Left colon (tissue), 2 donors: Measurements from ENCODE around the gene DOLPP1. TPM values are rescaled to one million over a fixed set of nuclear protein-coding genes. Genes with fewer than 3 reads are reported as not detected.
"Not testable (repeated sequence)": the region's sequence is repeated elsewhere in the genome, so short reads cannot be mapped to it uniquely, and the experiment has no call there.

ENCODE experiments used
- ATAC-seq: fragments of 200-7000 bp; cut with Tn5 transposase; one replicate; pipeline ENCODE4 v1.9.1; 2020; ENCODE audit warnings: mild to moderate bottlenecking, moderate library complexity
- DNase-seq, 2 donors: peaks; one replicate each; pipeline ENCODE4 v3.0.0-alpha.2; 2020
- intact Hi-C, 2 donors: fragments of 100-400 bp; cut with DNase I in 1 of 2; cut with micrococcal nuclease in 1 of 2; formaldehyde crosslinking; loops; one replicate each; pipeline versions ENCODE4 v1.11.2 to v1.14.0; 2022; cut with DNase I, micrococcal nuclease
- long read RNA-seq: library from polyadenylated mRNA; unstranded; transcript quantifications from one replicate; pipeline ENCODE4 v2.0.0, GENCODE V29; 2021
- total RNA-seq, 2 donors: library from RNA; stranded (reverse); fragmentation: NEBNext Ultra II Directional; extraction: Animal tissue kit (Norgen Biotek cat#: 25700); gene quantifications; one replicate each; pipeline ENCODE4 v1.2.1, GENCODE V29; 2021
- donor health status: DM: no; HTN: no; CAD: no.
- donor health status: DM: yes; HTN: yes; CAD: no.

The DOLPP1 gene
- 10 to 100 TPM; 44.4 to 53.1 TPM for total RNA-seq
- long read RNA-seq, transcript DOLPP1-202 (8 exons, 2,177 nt) = major isoform, 82 of 110 reads
- long read RNA-seq, partial matches to known transcripts = 18 of 110 reads
- long read RNA-seq, other reads (novel, unspliced or antisense) = 8 of 110 reads

- ATAC-seq (peak; percentile 79), DNase-seq (peak; percentile 98 to 99)
- intact Hi-C loops = no loop called here
Measured at GRCh38 chr9:129080601-129081387, at the start of gene DOLPP1. Gene DOLPP1 (plus strand): TSS chr9:129081111. CDS start chr9:129081132, 21 bp downstream.

- DNase-seq (no peak), ATAC-seq (no peak)
- intact Hi-C loops = no loop called here
Measured at GRCh38 chr9:129031514-129031913, 49.4 kb upstream of the DOLPP1 start.

- ATAC-seq (no peak), DNase-seq (no peak)
- intact Hi-C loops = no loop called here
Measured at GRCh38 chr9:129032541-129033159, 48.3 kb upstream of the DOLPP1 start.

- ATAC-seq = no peak
- no peak for DNase-seq
- intact Hi-C loops = no loop called here
Measured at GRCh38 chr9:129033216-129033615, 47.7 kb upstream of the DOLPP1 start.

DNA sequence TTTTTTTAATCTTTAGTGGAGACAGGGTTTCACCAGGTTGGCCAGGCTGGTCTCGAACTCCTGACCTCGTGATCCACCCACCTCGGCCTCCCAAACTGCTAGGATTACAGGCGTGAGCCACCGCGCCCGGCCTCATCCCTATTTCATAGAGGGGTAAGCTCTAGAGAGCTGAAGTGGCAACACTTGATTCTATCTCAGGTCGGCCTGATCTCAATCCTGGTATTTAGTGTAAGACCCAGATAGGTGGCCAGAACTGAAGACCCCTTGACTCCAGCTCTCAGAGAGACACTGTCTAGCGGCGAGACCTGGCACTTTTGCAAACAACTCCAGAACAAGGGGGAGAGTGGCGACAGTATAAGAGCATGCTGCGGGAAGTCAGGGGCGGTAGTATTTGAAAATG is 45.1 kb upstream of the DOLPP1 start:
- peak; percentile 34 to 47 for DNase-seq
- peak; percentile 18 for ATAC-seq
- intact Hi-C loops = not testable (repeated sequence)

- DNase-seq (peak; percentile 98 to 99), ATAC-seq (peak; percentile 93)
- intact Hi-C loops = no loop called here
Measured at GRCh38 chr9:129036241-129036922, 44.5 kb upstream of the DOLPP1 start, which contains the start of gene MIGA2. Gene MIGA2 (plus strand): TSS chr9:129036626. CDS start chr9:129040595, 3,969 bp downstream.

- intact Hi-C loops = no loop called here
- DNase-seq = no peak
- peak; percentile 24 for ATAC-seq
Measured at GRCh38 chr9:129036923-129037766, 43.8 kb upstream of the DOLPP1 start.

DNA sequence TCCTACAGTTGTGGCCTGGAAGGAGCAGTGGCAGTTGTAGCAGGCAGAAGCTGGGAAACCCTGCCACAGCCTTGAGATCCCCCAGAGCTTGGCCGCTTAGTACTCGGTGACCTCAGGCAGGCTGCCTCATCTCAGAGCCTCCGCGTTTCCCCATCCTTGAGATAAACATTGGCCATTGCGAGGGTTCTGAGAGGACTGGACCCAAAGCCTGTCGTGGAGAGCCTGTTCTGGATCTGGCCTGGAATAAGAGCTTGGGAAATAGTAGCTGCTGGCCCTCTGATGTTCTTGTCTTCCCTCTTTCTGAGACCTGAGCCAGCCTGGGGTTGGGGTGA is 43.2 kb upstream of the DOLPP1 start:
- intact Hi-C loops = no loop called here
- DNase-seq (no peak), ATAC-seq (no peak)

DNA sequence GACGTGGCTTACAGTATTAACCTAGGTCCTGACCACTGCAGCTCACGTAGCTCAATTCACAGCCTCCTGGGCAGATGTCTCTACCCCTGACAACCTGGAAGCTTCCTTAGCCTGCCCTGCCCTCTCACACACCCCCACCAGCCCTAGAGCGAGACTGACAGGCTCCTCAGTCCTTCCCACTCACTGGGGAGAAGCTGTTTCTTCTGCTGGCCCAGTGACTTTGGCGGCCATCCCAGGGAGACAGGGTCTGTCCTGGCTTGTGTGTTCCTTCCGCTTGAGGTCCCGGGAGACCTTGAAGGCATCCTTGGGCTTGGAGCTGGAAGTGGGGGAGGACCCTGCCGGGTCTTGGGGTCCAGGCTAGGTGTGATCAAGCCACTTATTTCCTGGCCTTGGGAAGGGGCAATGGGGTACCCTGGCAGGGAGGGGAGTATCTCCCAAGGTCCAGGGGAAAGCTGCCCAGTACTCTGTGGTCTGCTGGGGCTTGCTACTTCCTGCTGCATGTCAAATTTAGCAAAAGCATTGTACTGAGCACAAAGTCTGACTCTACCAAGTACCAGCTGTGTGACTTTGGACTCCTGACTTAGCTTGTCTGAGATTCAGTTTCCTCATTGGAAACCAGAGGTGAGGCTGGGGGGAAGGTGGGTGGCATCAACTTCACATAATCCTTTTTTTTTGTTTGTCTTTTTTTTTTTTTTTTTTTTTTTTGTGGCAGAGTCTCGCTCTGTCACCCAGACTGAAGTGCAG is 42.6 kb upstream of the DOLPP1 start:
- intact Hi-C loops = no loop called here
- ATAC-seq = peak; percentile 32
- peak in 1 of 2 donors; percentile 33 for DNase-seq

DNA sequence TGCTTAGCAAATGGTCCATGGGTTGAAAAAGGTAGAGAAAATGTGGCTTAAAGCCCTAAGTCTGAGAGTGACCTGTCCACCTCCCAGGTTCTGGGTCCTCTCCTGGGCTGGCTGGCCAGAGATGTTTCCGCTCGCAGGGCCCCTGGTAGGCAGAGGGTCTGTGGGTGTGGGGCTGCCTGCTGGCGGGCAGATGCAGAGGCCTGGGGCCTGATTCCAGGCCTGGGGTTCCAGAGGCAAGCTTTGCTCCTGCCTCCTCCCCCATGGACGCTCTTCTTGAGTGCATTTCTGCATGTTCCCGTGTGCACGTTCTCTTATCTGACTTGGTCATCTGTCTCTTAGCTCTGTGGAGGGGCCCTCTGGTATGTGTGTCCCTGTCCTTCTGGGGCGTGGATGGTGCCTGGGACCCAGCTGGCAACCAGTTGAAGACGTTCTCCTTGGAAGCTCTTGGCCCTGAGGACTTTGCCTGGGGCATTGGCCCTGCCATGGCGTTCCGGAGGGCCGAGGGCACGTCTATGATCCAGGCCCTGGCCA is 40.7 kb upstream of the DOLPP1 start:
- intact Hi-C loops = no loop called here
- no peak for DNase-seq
- no peak for ATAC-seq

DNA sequence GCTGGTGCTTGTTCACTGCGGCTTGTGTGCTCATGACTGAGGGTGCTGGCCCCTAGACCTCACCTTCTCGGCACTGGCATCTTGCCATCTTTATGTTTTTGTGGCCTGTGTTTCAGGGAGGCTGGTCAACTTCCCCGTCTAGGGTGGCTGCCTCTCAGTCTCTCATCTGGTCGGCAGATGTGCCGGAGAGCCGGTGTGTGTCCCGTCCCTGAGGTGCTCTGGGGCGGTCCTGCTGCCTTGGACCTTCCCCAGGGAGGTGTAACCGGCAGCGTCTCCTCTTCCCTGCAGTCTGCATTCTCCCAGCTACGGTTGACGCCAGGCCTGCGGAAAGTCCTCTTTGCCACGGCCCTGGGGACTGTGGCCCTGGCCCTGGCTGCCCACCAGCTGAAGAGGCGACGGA is 38.9 kb upstream of the DOLPP1 start:
- no peak for ATAC-seq
- intact Hi-C loops = no loop called here
- no peak for DNase-seq

DNA sequence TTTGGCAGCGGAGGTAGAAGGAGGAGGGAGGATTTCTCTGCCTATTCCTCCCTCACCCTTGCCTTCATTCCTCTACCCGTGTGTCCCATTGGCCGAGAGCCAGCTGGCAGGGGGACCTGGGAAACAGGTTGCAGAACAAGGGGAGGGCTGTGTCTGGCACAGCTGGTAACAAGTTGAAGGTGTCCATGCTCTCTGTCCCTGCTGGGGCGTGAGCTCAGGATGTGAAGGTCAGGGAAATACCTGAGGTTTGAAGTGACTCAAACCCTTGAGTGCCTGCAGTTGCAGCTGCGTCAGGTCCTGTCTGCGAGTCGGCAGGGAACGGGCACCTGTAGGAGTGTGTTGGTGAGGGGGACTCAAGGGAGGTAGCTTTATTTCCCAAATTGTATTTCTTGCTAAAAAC is 28.3 kb upstream of the DOLPP1 start:
- intact Hi-C loops = no loop called here
- DNase-seq = peak; percentile 95 to 96
- peak; percentile 91 for ATAC-seq

- intact Hi-C loops = no loop called here
- DNase-seq (no peak), ATAC-seq (no peak)
Measured at GRCh38 chr9:129053020-129053419, 27.9 kb upstream of the DOLPP1 start.

DNA sequence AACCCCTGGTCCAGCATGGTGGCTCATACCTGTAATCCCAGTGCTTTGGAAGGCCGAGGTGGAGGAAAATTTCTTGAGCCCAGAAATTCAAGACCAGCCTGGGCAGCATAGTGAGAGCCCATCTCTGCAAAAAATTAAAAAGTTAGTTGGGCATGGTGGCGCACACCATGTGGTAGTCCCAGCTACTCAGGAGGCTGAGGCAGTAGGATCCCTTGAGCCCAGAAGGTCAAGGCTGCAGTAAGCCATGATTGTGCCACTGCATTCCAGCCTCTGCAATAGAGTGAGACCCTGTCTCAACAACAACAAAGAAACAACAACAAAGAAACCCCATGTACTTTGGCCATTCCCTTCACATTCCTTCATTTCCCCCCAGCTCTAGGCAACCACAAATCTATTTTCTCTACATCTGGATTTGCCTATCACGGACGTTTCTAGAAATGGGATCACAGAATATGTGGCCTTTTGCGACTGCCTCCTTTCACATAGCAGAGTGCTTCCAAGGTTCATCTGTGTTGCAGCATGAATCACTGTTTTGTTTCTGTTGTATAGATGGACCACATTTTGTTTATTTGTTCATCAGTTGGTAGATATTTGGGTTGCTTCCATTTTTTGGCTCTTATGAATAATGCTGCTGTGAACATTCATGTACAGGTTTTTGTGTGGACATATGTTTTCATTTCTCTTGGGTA is 26.6 kb upstream of the DOLPP1 start:
- intact Hi-C loops = no loop called here
- ATAC-seq = no peak
- no peak for DNase-seq

- DNase-seq (no peak), ATAC-seq (peak; percentile 51)
- intact Hi-C loops = no loop called here
Measured at GRCh38 chr9:129058965-129059795, 21.7 kb upstream of the DOLPP1 start.
